SH-SY5Y (cell line): ENCODE measurements around the gene KLHL36.

Experiments used
- GATA2 ChIP-seq: IDR thresholded peaks from 2 replicates; pipeline ENCODE4 v1.6.1; 2011; ENCODE audit warnings: mild to moderate bottlenecking, low read depth, low read length
- GATA3 ChIP-seq: IDR thresholded peaks from 2 replicates; pipeline ENCODE4 v1.6.1; 2011; ENCODE audit warnings: low read depth, mild to moderate bottlenecking, low read length, moderate library complexity

Gene KLHL36

DNA sequence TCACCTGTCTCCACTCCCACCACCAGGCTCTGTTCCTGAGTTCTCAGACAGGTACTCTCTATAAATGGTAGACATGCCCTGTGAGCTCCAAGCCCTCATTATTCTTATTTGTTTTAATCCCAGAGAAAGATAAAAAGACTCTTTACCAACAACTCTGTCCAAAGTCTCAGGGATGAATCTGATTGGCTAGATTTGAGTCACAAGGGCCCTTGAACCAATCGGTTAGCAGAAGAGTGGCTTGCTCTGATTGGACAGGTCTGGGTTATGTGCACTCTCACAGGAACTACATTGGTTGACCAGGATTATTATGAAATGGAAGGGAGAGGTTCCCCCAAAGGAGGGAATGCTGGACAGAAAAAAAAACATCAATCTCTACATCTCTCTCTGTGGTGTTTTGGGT is 37.9 kb upstream of the KLHL36 start:
- TF ChIP-seq GATA3 (no peak), GATA2 (no peak)

GRCh38 chr16:84611041-84611440 is 37.3 kb upstream of the KLHL36 start:
- TF ChIP-seq GATA3 (no peak), GATA2 (peak; percentile 64)

DNA sequence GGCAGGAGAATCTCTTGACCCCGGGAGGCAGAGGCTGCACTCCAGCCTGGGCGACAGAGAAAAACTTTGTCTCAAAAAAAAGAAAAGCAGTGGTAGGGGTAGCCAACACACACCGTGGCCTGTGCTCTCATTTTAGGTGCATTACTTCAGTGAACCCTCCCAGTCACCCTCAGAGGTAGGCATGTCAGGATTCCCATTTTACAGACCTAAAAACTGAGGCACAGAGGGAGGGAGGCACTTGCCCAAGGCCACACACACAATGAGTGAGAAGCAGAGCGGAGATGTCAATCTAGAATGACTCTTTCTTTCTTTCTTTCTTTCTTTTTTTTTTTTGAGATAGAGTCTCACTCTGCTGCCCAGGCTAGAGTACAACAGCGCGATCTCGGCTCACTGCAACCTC is 35.6 kb upstream of the KLHL36 start:
- TF ChIP-seq GATA2 (no peak), GATA3 (no peak)

DNA sequence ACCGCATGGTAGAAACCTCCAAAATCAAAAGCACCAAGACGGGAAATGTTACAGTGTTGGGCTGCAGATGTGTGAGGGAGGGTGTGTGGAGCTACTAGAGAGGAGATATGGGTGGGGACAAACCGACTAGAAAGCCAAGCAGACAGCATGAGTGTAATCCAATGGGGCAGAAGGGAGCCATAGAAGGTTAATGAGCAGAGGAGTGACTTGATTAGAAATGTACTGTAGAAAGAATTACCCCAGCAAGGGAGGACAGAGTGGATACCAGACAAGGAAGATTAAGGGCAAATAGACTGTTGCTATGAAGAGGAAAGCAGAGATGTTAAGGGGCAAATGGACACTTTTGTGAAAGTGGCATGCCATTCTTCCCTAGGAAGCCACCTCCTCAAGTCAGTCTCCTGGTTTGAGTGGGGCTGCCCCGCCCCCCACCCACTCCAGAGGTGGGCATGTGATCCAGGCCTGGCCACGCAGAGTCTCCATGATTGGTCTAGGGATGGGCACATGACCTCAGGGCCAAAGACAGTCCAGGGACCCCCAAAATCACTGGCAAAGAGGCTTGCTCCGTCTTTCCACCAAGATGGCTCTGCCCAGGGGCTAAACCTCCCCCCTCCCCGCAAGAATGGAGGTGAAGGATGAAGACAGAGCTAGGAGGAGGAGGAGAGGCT is 34.8 kb upstream of the KLHL36 start:
- TF ChIP-seq GATA3 (no peak), GATA2 (no peak)

- no peak for TF ChIP-seq GATA2
- no peak for TF ChIP-seq GATA3
These were observed 34.2 kb upstream of the KLHL36 start for GRCh38 chr16:84614073-84614459.

DNA sequence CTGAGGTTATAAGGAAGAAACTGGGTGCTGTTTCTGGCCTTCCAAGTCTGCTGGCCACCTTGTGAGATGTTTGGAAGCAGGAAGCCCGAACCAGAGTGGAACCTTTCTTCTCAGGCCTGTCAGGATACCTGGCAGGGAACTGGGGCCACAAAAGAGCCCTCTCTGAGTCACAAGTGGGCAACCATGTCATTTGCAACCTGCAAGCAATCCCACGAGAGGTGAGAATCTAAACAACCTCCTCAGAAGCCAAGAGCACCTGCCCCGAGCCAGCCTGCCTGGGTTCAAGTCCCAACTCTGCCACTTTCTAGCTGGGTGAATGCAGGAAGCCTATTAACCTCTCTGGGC is 33.7 kb upstream of the KLHL36 start:
- TF ChIP-seq GATA3 (no peak), GATA2 (no peak)

DNA sequence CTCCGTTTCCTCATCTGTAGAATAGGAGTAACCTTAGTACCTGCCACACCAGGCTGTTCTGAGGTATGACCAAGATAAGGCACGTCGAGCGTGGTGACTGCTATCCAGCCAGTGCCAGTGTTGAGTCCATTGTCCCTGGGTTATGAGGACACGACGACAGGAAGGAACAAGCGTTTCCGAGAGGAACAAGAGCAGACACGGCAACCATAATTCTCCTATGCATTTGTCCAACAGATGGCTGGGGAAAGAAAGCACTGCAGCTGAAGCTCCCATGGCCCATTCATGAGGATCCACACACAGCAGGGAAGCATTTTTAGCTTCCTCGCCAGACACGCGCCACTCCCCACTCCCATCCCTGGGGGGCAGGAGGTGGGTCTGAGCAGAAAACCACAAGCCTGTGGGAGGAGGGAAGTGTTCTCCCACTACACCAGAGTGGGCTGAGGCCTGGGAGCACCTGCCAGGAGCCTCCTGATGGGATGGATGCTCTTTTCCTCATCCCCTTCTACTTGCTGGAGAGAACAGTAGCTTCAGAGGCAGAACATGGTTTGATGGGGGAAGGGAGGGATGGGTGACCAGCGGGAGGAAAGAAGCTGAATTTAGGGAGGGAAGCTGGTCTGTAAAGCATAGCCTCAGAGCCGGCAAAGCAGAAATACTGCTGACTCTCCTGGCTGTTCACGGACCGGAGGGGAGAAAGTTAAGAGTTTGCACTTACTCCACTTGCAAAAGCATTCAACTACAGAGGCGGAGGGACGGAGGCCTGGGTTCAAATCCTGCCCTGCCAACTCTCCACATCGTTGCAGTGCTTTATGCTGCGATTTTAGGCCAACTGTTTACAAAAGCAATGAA is 33.1 kb upstream of the KLHL36 start:
- TF ChIP-seq GATA3 = no peak
- no peak for TF ChIP-seq GATA2

DNA sequence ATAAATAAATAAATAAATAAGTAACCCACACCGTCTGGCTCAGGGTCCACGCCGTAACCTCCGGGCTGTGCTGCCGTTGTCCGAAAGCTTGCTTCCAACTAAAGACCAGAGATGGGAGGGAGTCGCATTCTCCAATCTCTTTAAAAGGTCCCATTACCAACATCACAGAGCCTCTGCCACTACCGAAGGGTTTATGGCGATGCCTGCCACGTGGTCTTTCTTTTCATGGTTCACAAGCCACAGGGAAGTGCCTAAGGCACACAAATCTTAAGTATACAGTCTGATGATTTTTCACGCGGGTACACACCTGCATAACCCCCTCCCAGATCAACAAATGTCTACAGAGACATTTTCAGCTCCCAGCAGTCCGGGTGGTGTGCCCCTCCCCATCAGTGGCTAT is 31.8 kb upstream of the KLHL36 start:
- TF ChIP-seq GATA2 (no peak), GATA3 (no peak)

DNA sequence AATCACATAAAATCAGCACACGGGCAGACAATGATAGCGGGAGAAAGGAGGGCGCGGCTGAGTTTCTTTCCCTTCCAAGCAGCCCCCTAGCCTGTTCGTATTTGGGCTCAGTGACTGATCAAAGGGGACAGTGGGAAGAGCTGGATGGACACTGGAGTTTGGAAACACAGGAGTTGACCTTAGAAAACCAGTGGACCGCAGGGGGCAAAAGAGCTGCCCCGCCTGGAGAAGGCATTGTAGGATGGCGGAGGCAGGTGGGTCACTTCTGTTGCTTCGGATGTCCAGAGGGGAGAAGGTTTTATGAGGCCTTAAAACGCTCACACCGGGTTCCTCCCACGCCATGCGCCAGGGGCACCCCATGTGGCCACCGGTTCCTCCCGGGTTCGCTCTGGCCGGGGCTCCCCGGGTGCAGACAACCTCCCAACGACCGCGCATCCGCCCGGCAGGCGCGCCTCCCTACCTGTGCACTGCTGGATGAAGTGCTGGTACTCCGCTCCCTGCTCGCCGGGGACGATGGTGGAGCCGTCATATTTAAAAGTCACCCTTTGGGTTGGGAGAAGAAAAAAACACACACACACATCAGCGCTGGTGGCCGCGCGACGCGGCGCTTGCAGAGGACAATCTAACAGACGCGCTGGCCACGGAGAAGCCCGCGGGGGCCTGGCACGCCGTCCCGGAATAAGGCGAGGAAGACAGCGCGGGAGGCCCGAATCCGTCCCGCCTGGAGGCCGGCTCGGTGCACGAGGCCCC is 31.1 kb upstream of the KLHL36 start:
- no peak for TF ChIP-seq GATA2

DNA sequence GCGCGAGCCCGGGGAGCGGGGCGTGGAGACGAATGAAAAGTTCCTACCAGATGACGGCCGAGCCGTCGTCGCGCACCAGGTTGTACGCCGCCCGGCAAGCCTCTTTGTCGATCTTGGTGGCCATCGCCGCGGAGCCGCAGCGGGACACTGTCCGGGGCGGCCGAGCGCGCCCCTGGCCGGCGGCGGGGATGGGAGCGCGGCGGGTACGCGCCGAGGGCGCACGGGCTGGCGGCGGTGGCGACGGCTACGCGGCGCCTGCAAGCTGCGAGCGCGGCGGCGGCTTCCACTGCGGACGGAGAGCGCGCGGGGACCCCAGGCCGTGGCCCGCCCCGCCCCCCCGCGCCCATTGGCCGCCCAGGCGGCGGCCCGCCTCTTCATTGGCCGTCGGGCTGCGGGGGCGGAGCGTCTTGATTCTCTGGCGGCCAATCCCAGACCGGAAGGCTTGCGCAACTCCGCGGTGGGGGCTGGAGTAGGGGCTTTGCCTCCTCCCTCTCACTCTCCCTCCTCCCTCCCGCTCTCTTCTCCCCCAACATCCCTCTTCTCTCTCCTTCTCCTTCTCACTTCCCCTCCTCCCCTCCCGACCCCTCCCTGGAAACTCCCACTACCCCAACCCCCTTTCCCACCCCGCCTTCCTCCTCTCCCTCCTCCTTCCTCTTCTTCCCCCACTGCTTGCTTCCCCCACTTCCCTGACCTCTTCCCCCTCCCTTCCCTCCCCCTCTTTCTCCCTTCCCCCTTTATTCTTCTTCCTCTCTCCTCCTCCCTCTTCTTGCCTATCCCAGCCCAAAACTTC is 30.3 kb upstream of the KLHL36 start, which contains the start of gene COTL1:
Gene COTL1 (minus strand): TSS at position 288 of the 790 bp plus-strand sequence. CDS start 164 bp downstream, at position 124.
- no peak for TF ChIP-seq GATA3
- no peak for TF ChIP-seq GATA2

DNA sequence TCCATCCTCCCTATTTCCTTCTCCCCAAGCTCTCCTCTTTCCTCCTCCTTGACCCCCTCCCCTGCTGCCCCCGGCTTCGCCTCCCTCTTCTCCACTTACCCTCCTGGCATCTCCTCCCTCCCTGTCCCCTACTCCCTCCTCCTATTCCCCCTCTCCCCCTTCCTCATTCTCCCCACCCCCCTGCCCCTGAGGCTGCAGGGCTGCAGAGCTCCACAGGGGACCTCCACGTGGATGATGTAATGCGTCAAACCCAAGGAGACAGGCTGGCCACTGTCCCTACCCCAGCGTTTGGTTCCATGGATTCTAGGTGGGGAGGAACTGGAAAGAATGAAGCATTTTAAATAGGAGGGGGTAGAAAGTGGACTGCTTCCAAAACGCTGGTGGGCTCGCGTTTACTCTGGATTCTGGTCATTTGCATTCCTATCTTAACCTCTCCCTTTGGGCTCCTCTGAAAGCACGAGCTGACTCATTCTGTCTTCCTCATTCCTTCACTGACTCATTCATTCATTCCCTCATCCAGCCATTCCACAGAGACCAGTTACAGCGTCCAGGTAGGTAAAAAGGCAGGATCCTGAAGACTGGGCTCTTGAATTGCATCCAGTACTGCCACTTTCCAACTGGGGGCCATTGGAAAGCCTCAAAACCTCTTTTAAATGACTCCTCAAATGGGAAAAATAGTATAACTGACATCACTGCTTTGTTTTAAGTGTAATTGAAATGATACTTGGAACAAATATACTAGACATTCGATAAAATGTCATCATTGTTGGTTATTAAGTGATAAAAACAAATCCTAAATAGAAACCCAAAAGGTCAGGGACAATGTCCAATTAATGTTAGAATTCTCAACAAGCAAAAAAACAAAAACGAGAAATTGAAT is 29.5 kb upstream of the KLHL36 start:
- no peak for TF ChIP-seq GATA3
- no peak for TF ChIP-seq GATA2

- TF ChIP-seq GATA3 (no peak), GATA2 (no peak)
These were observed 22.8 kb upstream of the KLHL36 start for GRCh38 chr16:84625556-84625955.

DNA sequence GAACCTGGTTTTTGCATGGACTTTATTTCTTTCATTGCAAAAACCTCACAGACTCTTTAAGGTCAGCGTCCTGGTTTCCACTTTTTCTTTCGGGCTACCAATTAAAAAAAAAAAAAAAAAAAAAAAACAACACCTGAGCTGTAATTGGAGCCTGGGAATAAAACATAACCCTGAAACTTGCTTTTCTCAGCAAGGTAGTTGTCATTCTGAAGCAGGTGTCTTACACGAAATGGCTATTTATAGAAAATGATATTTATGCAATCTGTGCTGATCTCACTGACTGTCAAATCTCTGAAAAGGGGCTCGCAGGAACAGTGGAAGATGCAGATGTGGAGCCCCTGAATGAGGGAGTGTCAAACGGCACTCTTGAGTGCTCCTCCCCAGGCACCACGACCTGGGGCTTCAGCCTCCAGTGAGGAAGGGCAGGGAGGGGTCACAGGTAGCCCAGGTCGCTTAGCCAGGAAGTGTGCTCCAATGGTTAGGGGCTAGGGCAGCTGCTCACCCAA is 20.0 kb upstream of the KLHL36 start:
- no peak for TF ChIP-seq GATA3
- TF ChIP-seq GATA2 = no peak
